Nucleus accumbens (tissue), 56 donors: ENCODE results near the gene RYR1.

ENCODE experiments used
- DNase-seq, 56 donors: peaks; one replicate each; lab custom pipeline; 2025; lab: John Stamatoyannopoulos, UW

RYR1 gene

DNA sequence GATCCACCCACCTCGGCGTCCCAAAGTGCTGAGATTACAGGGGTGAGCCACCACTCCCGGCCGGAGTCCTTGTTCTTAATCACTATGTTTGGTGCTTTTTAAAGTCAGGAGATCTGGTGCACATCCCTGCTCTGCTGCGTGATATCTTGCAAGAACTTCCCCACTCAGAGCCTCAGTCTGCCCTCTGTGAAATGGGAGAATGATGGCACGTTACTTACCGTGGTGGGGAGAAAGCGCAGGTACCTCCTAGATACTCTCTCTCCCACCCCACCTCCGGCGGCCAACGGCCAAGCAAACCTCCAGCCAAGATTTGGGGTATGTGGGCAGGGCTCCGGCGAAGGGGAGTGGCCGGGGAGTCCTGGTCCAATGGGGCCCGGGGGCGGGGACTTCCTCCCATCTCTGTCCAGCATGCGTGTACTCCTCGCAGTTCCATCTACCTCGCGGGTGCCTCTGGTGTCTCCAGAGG lies at the start of gene RYR1:
Gene RYR1, plus strand, starts transcription at position 424 of the 466 bp plus-strand sequence. CDS start 139 bp downstream, outside the sequence.
- DNase-seq, result peak in 38 of 56 donors; percentile 2 to 72 (median 20)

GRCh38 chr19:38383743-38384142 lies 49.7 kb upstream of the RYR1 start:
- DNase-seq, result no peak

DNA sequence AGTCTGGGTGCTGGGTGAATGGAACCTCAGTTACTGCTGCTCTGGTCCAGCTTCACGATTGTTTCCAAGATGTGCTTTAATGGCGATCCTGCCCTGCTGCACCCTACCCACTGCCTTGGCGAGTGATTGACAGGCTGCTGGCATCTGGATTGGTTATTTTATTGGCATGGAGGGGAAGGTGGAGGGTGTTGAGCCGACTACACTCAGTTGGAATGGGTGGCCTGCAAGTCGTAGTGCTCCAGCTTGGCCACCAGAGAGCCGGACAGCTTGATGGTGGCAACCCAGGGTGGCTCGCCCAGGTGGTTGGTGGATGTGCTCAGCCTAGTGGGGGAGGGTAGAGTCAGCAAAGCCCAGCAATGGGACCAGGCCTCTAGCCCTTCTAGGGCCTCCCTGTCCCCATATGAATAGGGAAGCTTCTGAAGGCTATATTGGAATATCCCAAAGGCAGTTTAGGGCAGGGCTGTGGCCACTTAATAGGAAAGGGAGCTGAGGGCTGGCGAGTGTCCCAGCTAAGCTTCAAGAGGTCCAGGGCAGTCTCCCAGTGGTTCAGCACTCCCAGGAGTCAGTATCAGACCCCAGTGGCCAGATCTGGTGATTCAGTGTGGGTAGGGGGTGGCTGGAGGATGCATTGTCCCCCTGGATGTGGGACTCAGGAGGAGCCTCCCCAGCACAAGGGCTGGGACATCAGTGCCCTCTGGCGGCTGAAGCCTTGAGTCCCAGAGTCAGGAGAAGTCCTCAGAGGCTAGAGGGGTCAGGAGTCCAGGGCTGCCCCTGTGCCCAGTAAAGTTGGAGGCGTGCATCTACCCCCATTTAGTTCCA lies 49.1 kb upstream of the RYR1 start:
- DNase-seq, result no peak

DNA sequence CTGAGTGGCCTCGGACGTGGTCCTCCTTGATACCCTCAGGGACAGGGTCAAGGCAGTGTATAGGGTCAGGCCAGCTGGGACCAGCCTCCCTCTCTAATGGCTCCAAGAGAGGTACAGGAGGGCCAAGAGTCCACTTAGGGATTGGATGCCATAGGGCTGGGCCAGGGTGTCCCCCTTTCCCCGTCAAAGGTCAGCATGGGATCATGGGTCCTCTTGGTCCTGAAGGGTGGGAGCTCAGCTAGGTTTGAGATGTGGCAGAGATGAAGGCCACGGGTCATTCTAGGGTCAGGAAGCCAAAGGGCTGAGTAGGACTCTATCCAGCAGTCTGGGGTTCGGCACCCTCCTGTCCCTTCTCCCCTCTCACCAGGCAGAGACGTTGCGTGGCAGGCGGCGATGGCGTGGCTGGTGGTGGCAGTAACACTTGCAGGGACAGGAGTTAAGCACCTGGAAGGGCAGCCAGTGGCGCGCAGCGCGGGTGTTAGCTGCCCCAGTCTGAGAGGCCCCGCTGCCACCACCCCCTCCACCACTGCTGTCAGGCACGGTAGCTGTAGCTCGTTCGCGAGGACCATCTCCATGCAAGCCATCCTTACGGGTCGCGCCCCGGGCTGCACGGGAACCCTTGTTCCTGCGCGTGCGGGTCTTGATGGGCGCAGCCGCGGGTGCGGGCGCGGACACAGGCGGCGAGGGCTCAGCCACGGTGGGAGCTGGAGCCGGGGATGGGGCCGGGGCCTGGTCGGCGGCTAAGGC lies 48.3 kb upstream of the RYR1 start:
- DNase-seq, result no peak

GRCh38 chr19:38385804-38386257 lies 47.7 kb upstream of the RYR1 start:
- no peak for DNase-seq

- DNase-seq, result no peak
Measured at GRCh38 chr19:38386300-38386970, 47.1 kb upstream of the RYR1 start.

- no peak for DNase-seq
Measured at GRCh38 chr19:38386971-38387549, 46.4 kb upstream of the RYR1 start.

- DNase-seq, result peak in 55 of 56 donors; percentile 19 to 96 (median 78)
Measured at GRCh38 chr19:38387550-38388348, 45.7 kb upstream of the RYR1 start, which contains the start of gene GGN. Gene GGN, minus strand, starts transcription at chr19:38388034. Its CDS starts 773 bp downstream, at chr19:38387261.

DNA sequence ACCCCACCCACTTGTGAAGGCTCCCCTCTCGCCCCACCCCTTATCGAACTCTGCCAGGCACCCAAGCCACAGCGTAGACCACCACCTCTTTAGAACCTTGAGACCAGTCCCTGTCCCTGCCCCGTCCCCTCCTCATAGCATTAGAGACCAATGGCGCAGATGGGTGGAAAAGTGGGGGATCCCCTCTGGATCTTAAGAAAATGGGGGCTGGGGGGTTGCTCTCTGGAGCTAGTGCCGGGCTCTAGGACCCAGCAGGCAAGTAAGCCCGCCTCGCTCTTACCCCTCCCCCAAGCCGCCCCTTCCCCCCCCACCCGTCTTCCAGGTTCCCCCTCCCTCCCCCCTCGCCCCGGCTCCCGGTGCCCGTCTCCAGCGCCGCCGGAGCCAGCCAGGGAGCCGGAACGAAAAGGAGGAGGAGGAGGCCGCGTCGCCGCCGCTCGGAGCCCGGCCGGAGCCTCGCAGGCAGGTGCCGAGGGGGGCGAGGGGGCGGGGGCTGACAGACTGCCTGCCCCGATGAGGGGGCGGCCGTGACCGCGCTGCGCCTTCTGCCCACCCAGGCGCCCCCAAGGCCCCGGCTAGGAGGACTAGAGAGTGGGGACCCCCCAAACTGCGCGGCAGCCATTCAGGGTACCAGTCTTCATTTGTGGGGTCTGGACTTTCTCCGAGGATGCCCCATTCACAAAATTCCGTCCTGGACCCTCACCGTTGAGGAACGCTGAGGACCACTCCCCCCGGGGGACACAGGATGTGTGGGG lies 45.0 kb upstream of the RYR1 start, which contains the start of gene SPRED3:
Gene SPRED3, plus strand, starts transcription at position 349 of the 752 bp plus-strand sequence. CDS start 1,606 bp downstream, outside the sequence.
- peak in 45 of 56 donors; percentile 20 to 82 (median 63) for DNase-seq

- peak in 22 of 56 donors; percentile 4 to 53 (median 23) for DNase-seq
Measured at GRCh38 chr19:38389101-38389925, 44.2 kb upstream of the RYR1 start.

DNA sequence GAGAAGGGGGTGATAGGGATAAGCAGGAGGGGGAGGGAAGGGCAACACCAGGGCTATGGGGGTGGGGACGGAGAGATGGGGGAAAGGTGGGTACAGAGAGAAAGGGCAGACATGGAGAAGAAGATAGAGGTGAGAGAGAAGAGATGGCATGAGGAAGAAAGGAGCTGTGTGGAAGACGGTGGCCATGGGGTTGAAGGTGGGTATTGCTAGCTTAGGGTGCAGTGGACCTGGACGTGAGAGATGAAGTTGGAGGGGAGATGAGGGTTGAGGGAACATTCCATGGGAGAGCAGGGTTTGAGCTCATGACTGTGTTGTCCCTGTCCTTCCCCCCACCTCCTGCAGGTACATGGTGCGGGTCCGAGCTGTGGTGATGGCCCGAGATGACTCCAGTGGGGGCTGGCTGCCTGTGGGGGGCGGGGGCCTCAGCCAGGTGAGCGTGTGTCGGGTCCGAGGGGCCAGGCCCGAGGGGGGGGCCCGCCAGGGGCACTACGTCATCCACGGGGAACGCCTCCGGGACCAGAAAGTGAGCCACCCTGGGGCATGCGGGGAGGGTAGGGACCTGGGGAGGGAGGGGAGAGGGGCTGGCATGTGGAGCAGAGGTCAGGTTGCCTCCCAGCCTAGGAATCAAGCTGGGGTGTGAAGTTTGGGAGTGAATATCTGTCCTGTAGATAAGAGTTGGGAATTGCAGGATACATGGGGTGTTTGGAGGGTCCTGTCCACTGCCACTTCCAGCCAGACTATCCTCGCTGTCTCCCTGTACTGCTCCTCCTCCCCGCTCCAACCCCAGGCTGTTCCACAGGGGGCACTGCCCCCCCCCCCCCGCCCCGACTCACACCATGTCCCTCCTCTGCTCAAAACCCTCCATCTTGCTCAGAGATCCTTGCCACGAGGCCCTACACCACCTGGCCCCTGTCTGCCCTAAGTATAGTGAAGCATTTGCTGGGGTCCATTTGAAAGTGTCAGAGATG lies 43.2 kb upstream of the RYR1 start:
- DNase-seq, result no peak

- DNase-seq, result no peak
Measured at GRCh38 chr19:38391911-38392464, 41.5 kb upstream of the RYR1 start.

GRCh38 chr19:38392707-38393308 lies 40.7 kb upstream of the RYR1 start:
- peak in 1 of 56 donors; percentile 11 for DNase-seq

GRCh38 chr19:38394488-38394887 lies 39.0 kb upstream of the RYR1 start:
- DNase-seq, result no peak

DNA sequence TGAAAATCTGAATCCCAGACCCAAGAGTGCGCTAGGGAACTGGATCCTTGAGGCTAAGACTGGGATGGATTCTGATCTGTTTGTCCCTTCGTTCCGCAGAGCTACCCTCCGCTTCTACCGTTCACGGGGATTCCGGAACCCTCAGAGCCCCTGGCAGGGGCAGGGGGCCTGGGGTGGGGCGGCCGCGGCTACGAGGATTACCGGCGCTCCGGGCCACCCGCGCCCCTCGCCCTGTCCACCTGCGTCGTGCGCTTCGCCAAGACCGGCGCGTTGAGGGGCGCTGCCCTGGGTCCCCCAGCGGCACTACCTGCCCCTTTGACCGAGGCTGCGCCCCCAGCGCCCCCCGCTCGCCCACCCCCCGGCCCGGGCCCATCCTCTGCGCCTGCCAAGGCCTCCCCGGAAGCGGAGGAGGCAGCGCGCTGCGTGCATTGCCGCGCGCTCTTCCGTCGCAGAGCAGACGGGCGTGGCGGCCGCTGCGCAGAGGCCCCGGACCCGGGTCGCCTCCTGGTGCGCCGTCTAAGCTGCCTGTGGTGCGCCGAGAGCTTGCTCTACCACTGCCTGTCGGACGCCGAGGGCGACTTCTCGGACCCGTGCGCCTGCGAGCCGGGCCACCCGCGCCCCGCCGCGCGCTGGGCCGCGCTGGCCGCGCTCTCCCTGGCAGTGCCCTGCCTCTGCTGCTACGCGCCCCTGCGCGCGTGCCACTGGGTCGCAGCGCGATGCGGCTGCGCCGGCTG lies 37.9 kb upstream of the RYR1 start:
- DNase-seq, result no peak
